Suprapubic skin (tissue), 4 donors: ENCODE results near the gene CACNA1G. TPM values are rescaled to one million over a fixed set of nuclear protein-coding genes. Genes with fewer than 3 reads are reported as not detected.

Source experiments
- DNase-seq, 2 donors: peaks; one replicate each; pipeline ENCODE4 v3.0.0-alpha.2; 2019; ENCODE audit warnings: low spot score in 2 of 2
- H3K27ac ChIP-seq: fragments of 200-600 bp; sonication (generic); one replicate; pipeline ENCODE4 v1.5.1; 2019
- H3K27me3 ChIP-seq: fragments of 200-600 bp; sonication (generic); one replicate; pipeline ENCODE4 v1.5.1; 2019
- H3K36me3 ChIP-seq: fragments of 200-600 bp; sonication (generic); one replicate; pipeline ENCODE4 v1.5.1; 2019
- H3K4me1 ChIP-seq: fragments of 200-600 bp; sonication (generic); one replicate; pipeline ENCODE4 v1.5.1; 2019
- H3K4me3 ChIP-seq: fragments of 200-600 bp; sonication (generic); one replicate; pipeline ENCODE4 v1.5.1; 2019; ENCODE audit warnings: mild to moderate bottlenecking
- H3K9me3 ChIP-seq: fragments of 200-600 bp; sonication (generic); one replicate; pipeline ENCODE4 v1.5.1; 2019
- CTCF ChIP-seq, 2 donors: fragments of 200-600 bp in 1 of 2; fragments of 450-650 bp in 1 of 2; sonication (generic) in 1 of 2; IDR thresholded peaks; one replicate each; pipeline ENCODE4 v1.5.1; 2016 to 2019; ENCODE audit warnings: antibody characterized with exemption in 2 of 2, mild to moderate bottlenecking in 1 of 2, moderate library complexity in 1 of 2
- EP300 ChIP-seq: sonication (generic); formaldehyde crosslinking; IDR thresholded peaks from one replicate; pipeline ENCODE4 v1.6.1; 2017; ENCODE audit warnings: antibody characterized with exemption
- POLR2A ChIP-seq, 2 donors: fragments of 450-650 bp; IDR thresholded peaks; one replicate each; pipeline ENCODE4 v1.6.1; 2017; ENCODE audit warnings: antibody characterized with exemption in 2 of 2, mild to moderate bottlenecking in 2 of 2, moderate library complexity in 2 of 2
- POLR2AphosphoS5 ChIP-seq, 3 donors: sonication (generic); formaldehyde crosslinking; IDR thresholded peaks; one replicate each; pipeline ENCODE4 v1.6.1; 2017; ENCODE audit warnings: antibody characterized with exemption in 3 of 3
- WGBS: methylation state at CpG from one replicate; pipeline ENCODE4 v1.1.5; 2018; 5-methylcytosine and 5-hydroxymethylcytosine counted together
- total RNA-seq, 4 donors: library from RNA; depleted of rRNA; stranded (reverse); fragments of >200 nt; gene quantifications; one replicate each; pipeline ENCODE4 v1.1.0, GENCODE V29; 2016

The CACNA1G gene
- total RNA-seq, 4 donors from 2014 or later: 1.1 to 9.9 (median 2.7) TPM

- Histone ChIP-seq H3K27ac (no peak overlapping the region), H3K4me1 (peaks cover 8% of the 10 kb centered on the region), H3K4me3 (no peak overlapping the region), H3K27me3 (no peaks in the 10 kb centered on the region), H3K9me3 (no peaks in the 10 kb centered on the region), H3K36me3 (no peaks in the 10 kb centered on the region)
- 91% methylated on average over 2 of the region's 2 CpGs for WGBS
- DNase-seq: no peak
- TF ChIP-seq CTCF (IDR thresholded peaks at IDR 0.05): no peak
- no peak for TF ChIP-seq POLR2A (IDR thresholded peaks at IDR 0.05)
- TF ChIP-seq EP300: no peak
- TF ChIP-seq POLR2AphosphoS5 (IDR thresholded peaks at IDR 0.05): no peak
Measured at GRCh38 chr17:50520483-50520882, 40.0 kb upstream of the CACNA1G start.

DNA sequence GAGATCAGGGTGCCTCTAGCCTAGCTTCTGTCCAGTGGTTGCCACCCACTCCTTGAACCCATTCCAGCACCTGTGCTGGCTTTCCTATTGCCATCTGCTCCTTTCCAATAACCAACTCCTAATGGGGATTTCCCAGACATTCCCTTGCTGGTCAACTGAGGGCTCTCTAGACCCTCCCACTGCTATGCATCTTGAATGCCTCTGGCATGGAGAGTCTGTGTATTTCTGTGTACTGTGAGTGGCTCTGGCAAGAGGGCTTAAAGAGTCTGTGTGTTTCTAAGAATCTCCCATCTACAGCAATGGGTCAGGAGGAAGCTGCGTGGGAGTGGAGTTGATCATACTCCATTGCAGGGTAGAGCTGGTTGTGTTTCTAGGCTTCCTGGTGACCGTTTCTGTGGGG lies 39.0 kb upstream of the CACNA1G start:
- no peak overlapping the region for H3K4me3 ChIP-seq

GRCh38 chr17:50522766-50523165 lies 37.7 kb upstream of the CACNA1G start:
- no peaks in the 10 kb centered on the region for H3K27me3 ChIP-seq
- no peaks in the 10 kb centered on the region for H3K36me3 ChIP-seq
- no peak overlapping the region for H3K27ac ChIP-seq
- H3K9me3 ChIP-seq: no peaks in the 10 kb centered on the region
- TF ChIP-seq POLR2A (IDR thresholded peaks at IDR 0.05) (no peak), EP300 (no peak), POLR2AphosphoS5 (IDR thresholded peaks at IDR 0.05) (no peak), CTCF (IDR thresholded peaks at IDR 0.05) (no peak)
- no peak for DNase-seq
- H3K4me1 ChIP-seq: no peaks in the 10 kb centered on the region
- 88% methylated on average over 10 of the region's 10 CpGs for WGBS
- no peak overlapping the region for H3K4me3 ChIP-seq

More for the DNA sequence above, 39.0 kb upstream of the CACNA1G start:
- H3K27ac ChIP-seq: no peak overlapping the region
- 71% methylated on average over 2 of the region's 2 CpGs for WGBS
- H3K36me3 ChIP-seq: no peaks in the 10 kb centered on the region
- peaks cover 7% of the 10 kb centered on the region for H3K4me1 ChIP-seq
- no peaks in the 10 kb centered on the region for H3K27me3 ChIP-seq
- H3K9me3 ChIP-seq: no peaks in the 10 kb centered on the region
- TF ChIP-seq POLR2AphosphoS5 (IDR thresholded peaks at IDR 0.05) (no peak), EP300 (no peak), CTCF (IDR thresholded peaks at IDR 0.05) (no peak), POLR2A (IDR thresholded peaks at IDR 0.05) (no peak)
- no peak for DNase-seq

GRCh38 chr17:50523208-50523607 lies 37.3 kb upstream of the CACNA1G start:
- Histone ChIP-seq H3K27me3 (peaks cover under 1% of the 10 kb centered on the region), H3K4me1 (no peaks in the 10 kb centered on the region), H3K9me3 (no peaks in the 10 kb centered on the region), H3K27ac (no peak overlapping the region), H3K4me3 (no peak overlapping the region), H3K36me3 (no peaks in the 10 kb centered on the region)
- 49% methylated on average over 2 of the region's 2 CpGs for WGBS
- DNase-seq: no peak
- no peak for TF ChIP-seq POLR2AphosphoS5 (IDR thresholded peaks at IDR 0.05)
- no peak for TF ChIP-seq POLR2A (IDR thresholded peaks at IDR 0.05)
- no peak for TF ChIP-seq CTCF (IDR thresholded peaks at IDR 0.05)
- no peak for TF ChIP-seq EP300

DNA sequence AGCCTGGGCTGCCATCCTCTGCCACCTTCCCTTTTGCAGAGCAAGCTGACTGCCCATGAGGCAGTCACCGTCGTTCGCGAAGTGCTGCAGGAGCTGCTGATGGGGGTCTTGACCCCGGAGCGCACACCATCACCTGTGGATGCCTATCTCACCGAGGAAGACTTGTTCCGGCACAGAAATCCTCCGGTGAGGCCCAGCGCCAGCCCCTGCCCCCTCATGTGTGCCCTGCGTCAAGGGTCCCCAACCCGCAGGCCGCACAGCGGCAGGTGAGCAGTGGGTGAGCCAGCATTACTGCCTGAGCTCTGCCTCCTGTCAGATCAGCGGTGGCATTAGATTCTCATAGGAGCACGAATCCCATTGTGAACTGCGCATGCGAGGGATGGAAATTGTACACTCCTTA lies 35.7 kb upstream of the CACNA1G start:
- Histone ChIP-seq H3K4me3 (no peak overlapping the region), H3K9me3 (no peaks in the 10 kb centered on the region), H3K4me1 (no peaks in the 10 kb centered on the region), H3K27ac (no peak overlapping the region), H3K36me3 (no peaks in the 10 kb centered on the region), H3K27me3 (peaks cover 10% of the 10 kb centered on the region)
- WGBS: 93% methylated on average over 7 of the region's 18 CpGs
- no peak for TF ChIP-seq EP300
- DNase-seq: no peak

GRCh38 chr17:50527155-50527762 lies 33.3 kb upstream of the CACNA1G start:
- Histone ChIP-seq H3K36me3 (no peaks in the 10 kb centered on the region), H3K27me3 (peaks cover 30% of the 10 kb centered on the region), H3K27ac (no peak overlapping the region), H3K4me3 (no peak overlapping the region), H3K9me3 (no peaks in the 10 kb centered on the region), H3K4me1 (peaks cover 8% of the 10 kb centered on the region)
- 61% methylated on average over 5 of the region's 5 CpGs for WGBS
- TF ChIP-seq CTCF (IDR thresholded peaks at IDR 0.05) (no peak), POLR2A (IDR thresholded peaks at IDR 0.05) (no peak), POLR2AphosphoS5 (IDR thresholded peaks at IDR 0.05) (no peak), EP300 (no peak)
- no peak for DNase-seq
